Activated CD8-positive, alpha-beta memory T cell treated with anti-CD3 and anti-CD28 coated beads for 24 hours (primary cell): Measurements from ENCODE around the gene DYRK1A.
"Not testable (repeated sequence)": the region's sequence is repeated elsewhere in the genome, so short reads cannot be mapped to it uniquely, and the experiment has no call there.

Experiments used
- DNase-seq: peaks from one replicate; pipeline ENCODE4 v3.0.0-alpha.2; 2020

Gene DYRK1A

GRCh38 chr21:37490084-37490483, 123.5 kb downstream of the DYRK1A start:
- DNase-seq: no peak

GRCh38 chr21:37496972-37497371, 130.4 kb downstream of the DYRK1A start:
- DNase-seq: no peak

GRCh38 chr21:37498664-37499063, 132.1 kb downstream of the DYRK1A start:
- DNase-seq: no peak

- DNase-seq: no peak
Measured at GRCh38 chr21:37502947-37503346, 136.4 kb downstream of the DYRK1A start.

GRCh38 chr21:37503848-37504467, 137.4 kb downstream of the DYRK1A start:
- DNase-seq: no peak

- no peak for DNase-seq
Measured at GRCh38 chr21:37505963-37506362, 139.4 kb downstream of the DYRK1A start.

- DNase-seq: no peak
Measured at GRCh38 chr21:37507716-37508115, 141.1 kb downstream of the DYRK1A start.

- DNase-seq: no peak
Measured at GRCh38 chr21:37508341-37508740, 141.8 kb downstream of the DYRK1A start.

GRCh38 chr21:37509802-37510393, 143.3 kb downstream of the DYRK1A start:
- no peak for DNase-seq

GRCh38 chr21:37511848-37512247, 145.3 kb downstream of the DYRK1A start:
- no peak for DNase-seq

GRCh38 chr21:37513383-37513782, 146.8 kb downstream of the DYRK1A start:
- no peak for DNase-seq

GRCh38 chr21:37514038-37514667, 147.6 kb downstream of the DYRK1A start:
- no peak for DNase-seq

GRCh38 chr21:37516998-37517397, 150.4 kb downstream of the DYRK1A start:
- DNase-seq: no peak

GRCh38 chr21:37520801-37521200, 154.2 kb downstream of the DYRK1A start:
- DNase-seq: no peak

- no peak for DNase-seq
Measured at GRCh38 chr21:37521658-37522057, 155.1 kb downstream of the DYRK1A start.

GRCh38 chr21:37522641-37523295, 156.2 kb downstream of the DYRK1A start:
- DNase-seq: no peak

- DNase-seq: not testable (repeated sequence)
Measured at GRCh38 chr21:37524944-37525343, 158.4 kb downstream of the DYRK1A start.

GRCh38 chr21:37525810-37526209, 159.2 kb downstream of the DYRK1A start:
- no peak for DNase-seq

- no peak for DNase-seq
Measured at GRCh38 chr21:37527103-37527502, 160.5 kb downstream of the DYRK1A start.

GRCh38 chr21:37527716-37528115, 161.1 kb downstream of the DYRK1A start:
- DNase-seq: no peak

GRCh38 chr21:37528150-37528937, 161.8 kb downstream of the DYRK1A start:
- no peak for DNase-seq

GRCh38 chr21:37529649-37530048, 163.1 kb downstream of the DYRK1A start:
- no peak for DNase-seq

- DNase-seq: no peak
Measured at GRCh38 chr21:37530901-37531351, 164.4 kb downstream of the DYRK1A start.
